Activated CD8-positive, alpha-beta memory T cell treated with anti-CD3 and anti-CD28 coated beads for 36 hours (primary cell): Measurements from ENCODE around the gene ZNF384. TPM values are rescaled to one million over a fixed set of nuclear protein-coding genes. Genes with fewer than 3 reads are reported as not detected.

ENCODE experiments used
- CTCF ChIA-PET: fragments of 350-600 bp; sonication (Branson Sonifier 250); formaldehyde crosslinking; loops from one replicate; lab custom pipeline; 2021; ENCODE audit warnings: antibody characterized with exemption; lab: Charles Lee
- POLR2A ChIA-PET: fragments of 350-600 bp; sonication (Branson Sonifier 250); formaldehyde crosslinking; loops from one replicate; lab custom pipeline; 2021; ENCODE audit warnings: antibody characterized with exemption; lab: Charles Lee
- total RNA-seq, 2 experiments: library from RNA; stranded (reverse); gene quantifications; one replicate each; pipeline ENCODE4 v1.2.3, GENCODE V29; 2021

Gene ZNF384
- total RNA-seq, 2 experiments from 2014 or later = 59.3 to 59.8 TPM

DNA sequence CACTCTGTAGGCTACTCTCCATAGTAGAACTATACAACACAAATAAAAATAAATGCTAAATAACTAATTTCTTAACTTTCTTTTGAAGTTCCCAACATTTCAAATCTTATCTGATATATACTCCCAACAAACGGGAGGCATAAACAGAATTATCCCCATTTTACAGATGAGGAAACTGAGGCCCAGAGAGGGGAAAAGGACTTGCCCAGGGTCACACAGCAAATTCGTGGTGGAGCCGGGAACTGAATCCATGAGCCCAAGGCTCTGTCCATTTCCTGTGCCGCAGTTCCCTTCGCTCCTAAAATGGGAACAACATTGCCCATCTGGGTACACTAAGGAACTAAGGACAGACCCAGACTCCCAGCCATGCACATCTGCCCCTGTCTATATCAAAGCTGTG, 12.2 kb downstream of the ZNF384 start:
- POLR2A ChIA-PET = no interaction called here
- CTCF ChIA-PET = no interaction called here

DNA sequence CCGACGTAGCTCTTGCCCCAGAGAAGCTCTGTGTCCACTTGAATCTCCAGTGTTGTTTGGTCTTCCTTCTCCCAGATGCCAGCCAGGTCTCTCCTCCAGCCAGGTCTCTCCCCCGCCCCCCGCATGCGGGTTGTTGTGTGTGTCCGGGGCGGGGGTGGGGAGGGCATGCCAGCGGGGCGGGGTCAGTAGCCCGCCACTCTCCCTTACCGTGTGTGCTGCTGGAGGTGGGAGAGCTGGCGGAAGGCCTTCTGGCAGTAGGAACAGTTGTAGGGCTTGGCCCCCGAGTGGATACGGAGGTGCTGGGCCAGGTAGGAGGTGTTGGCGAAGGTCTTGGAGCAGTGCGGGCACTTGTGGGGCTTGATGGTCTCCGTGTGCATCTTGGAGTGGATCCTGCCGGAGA, 17.0 kb downstream of the ZNF384 start:
- ChIA-PET POLR2A (no interaction called here), CTCF (interaction anchor here (1.2 kb wide), 1 partner anchor 9 kb away, joined by 3 read pairs; no protein-coding TSS in a partner anchor)

DNA sequence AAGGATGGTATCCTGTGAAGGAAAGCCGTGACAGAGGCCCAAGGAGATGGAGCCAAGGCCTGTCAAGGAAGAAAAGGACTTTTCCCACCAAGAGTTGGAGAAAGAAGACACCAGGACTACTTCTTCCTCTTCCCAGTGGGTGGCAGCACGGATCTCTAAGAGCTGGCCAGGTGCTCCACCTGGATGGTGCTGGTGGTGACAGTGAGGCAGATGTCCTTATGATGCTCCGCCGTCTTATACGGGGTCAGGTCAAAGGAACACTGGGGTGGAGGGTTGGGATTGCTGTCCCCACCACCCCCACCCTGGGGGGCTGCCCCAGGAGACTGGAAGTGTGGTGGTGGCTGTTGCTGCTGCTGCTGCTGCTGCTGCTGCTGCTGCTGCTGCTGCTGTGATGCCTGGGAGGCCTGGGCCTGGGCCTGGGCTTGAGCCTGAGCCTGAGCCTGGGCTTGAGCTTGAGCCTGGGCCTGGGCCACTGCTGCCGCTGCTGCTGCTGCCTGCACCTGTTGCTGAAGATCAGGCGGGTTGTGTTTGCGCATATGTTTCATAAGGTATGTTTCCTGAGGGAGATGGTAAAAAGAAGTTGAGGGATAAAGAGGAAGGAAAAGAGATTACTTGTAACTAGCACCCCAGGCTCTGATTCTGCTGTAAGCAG, 21.5 kb downstream of the ZNF384 start:
- CTCF ChIA-PET = interaction anchor here (0.9 to 1.4 kb wide), 2 partner anchors 14 to 52 kb away, joined by 3 to 5 read pairs; no protein-coding TSS in a partner anchor
- POLR2A ChIA-PET = no interaction called here

DNA sequence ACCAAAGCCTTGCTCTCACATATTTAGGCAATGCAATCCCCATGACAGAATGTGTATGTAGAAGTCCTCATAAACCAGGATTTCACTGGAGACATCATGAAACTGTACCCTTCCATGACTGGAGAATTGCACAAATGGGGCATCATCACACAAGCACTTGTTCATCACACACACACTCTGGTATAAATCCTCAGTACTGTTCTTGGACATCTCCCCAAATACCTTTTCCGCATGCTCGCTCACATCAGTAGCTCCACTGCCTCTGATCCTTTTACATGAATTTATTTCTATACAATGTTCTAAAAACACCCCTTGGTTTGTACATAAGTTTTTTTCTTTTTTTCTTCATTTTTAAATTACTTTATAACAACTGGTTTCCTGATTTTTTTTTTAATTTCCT, 23.0 kb downstream of the ZNF384 start:
- CTCF ChIA-PET = no interaction called here
- POLR2A ChIA-PET = no interaction called here

DNA sequence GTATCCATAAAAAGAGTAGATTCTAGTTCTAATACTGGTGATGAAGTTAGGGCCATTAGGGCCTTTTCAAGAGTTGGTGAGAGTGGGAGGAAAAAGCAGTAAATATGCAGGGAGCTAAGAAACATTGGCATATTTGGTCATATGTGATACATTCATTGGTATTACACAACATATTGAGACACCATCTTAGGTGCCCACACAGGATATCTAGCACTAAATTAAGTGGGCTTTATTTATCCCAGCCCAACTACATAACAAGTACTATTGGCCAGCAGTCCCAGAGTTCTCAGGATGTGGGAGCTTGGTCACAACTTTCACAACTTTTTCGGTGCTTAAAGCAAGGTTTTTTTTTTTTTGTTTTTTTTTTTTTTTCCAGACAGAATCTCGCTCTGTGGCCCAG, 24.3 kb downstream of the ZNF384 start:
- POLR2A ChIA-PET = interaction anchor here (0.5 to 1.5 kb wide), 6 partner anchors 16 to 106 kb away, joined by 3 to 10 read pairs (median 4); partner anchors contain the start of gene ZNF384
- CTCF ChIA-PET = interaction anchor here (1.0 to 1.6 kb wide), 3 partner anchors 20 to 35 kb away, joined by 3 to 5 read pairs (median 4); no protein-coding TSS in a partner anchor

DNA sequence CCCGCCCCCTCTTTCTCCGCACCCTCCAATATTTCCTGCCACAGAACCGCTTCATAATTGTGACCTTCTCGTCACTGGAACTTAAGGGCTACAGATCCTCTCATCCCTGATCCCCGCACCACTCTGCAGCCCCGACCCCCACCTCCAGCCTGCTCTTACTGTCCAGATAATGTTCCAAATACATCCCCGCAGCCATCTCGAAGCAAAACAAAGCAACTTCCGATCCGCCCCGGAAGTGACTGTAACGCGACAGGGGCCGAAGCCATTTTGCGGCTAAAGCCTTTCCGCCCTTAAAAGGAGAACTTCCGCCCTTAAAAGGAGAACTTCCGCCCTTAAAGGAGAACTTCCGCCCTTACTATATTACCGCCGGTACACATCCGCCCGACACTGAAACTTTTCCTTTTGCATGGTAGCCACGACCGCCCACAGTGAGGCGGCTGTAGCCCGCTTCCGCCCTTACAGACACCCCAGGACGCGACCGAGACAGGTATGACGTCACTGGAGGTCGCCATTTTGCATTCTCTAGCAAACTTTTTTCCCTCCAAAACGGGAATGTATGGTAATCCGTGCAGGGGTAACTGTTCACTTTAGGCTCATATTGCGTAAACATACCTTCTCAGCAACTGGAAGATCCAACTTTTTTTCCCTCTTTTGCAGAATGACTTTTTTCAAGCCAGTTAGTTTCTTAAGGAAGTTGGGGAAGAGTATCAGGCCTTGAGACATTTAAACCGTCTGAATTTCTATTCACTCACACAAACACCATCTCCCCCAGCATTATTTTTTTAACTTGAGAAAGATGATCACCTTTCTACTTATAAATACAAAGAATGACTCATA, 26.1 kb downstream of the ZNF384 start, which contains the start of gene ING4:
TSS of gene ING4 (minus strand) at position 214 of the 837 bp plus-strand sequence. CDS start at position 196, 18 bp downstream.
- POLR2A ChIA-PET = interaction anchor here (0.6 to 1.5 kb wide), 4 partner anchors 10 to 55 kb away, joined by 4 to 8 read pairs (median 4); partner anchors contain the start of gene ZNF384
- CTCF ChIA-PET = interaction anchor here (0.6 to 1.6 kb wide), 8 partner anchors 10 to 301 kb away, joined by 3 to 4 read pairs (median 4); partner anchors contain the start of gene COPS7A

DNA sequence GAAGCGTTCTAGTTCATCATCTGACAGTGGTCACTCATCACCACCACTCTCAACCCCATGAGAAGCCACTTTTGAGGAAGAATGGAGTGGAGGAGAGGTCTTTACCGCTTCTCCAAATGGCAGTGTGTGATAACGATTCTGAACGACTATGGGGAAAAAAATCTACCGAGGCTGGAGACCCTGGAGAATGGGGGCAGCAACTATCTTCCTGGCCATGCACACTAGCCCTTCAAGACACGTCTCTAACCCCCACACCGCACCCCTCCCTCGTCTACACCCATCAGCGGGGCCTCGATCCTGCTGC, 26.6 kb downstream of the ZNF384 start:
- POLR2A ChIA-PET = no interaction called here
- CTCF ChIA-PET = no interaction called here

DNA sequence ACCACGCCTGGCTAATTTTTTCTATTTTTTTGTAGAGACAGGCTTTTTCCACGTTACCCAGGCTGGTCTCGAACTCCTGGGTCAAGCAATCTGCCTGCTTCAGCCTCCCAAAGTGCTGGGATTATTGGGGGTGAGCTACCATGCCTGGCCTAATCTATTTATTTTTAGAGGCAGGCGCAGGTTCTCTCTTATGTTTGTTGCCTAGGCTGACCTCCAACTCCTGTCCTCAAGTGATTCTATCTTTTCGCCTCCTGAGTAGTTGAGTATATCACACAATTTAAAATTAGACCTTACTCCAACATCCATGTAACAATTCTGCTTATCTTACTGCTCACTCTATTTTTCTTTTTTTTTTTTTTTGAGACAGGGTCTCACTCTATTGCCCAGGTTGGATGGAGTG, 35.2 kb downstream of the ZNF384 start:
- CTCF ChIA-PET = no interaction called here
- POLR2A ChIA-PET = no interaction called here

DNA sequence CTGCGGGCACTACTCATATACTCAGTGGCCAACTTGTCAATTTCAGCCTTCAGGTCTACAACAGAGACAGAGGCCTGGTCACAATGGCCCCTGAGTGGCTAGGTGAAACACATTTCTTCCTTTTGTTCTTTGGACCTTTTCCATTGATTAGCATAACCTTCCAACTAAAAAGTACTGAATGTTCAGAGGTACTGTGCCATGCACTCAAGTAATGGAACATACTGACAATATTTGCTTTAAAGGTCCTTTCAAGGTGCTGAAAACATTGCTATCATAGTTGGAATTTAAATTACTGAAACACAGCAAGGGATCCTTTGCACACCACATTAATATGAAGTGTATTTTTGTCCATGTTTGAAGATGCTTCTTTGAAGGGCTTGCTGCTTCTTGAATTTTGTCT, 35.8 kb downstream of the ZNF384 start:
- POLR2A ChIA-PET = interaction anchor here (0.6 kb wide), 1 partner anchor 95 kb away, joined by 6 read pairs; no protein-coding TSS in a partner anchor
- CTCF ChIA-PET = no interaction called here

DNA sequence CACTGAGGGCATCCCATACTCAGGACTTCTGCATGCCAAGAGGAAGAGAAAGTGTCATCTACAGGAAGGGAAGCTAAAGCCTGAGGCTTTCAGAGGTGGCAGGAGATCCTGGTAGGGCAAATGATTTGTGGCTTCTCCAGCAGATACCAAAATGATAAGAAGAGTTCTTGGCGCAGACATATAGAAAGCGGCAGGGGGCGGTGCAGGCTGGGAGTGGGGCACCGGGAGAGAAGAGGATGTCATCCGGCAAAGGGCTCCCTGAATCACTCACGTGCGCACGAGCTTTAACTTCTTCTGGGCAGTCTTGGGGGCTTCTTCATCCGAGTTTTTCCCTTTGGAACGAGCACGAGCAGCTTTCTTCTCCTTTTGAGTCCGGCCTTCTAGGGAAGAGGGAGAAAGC, 36.8 kb downstream of the ZNF384 start:
- CTCF ChIA-PET = interaction anchor here (0.6 to 1.3 kb wide), 2 partner anchors 11 to 19 kb away, joined by 4 read pairs; no protein-coding TSS in a partner anchor
- POLR2A ChIA-PET = interaction anchor here (0.6 kb wide), 1 partner anchor 94 kb away, joined by 6 read pairs; no protein-coding TSS in a partner anchor

DNA sequence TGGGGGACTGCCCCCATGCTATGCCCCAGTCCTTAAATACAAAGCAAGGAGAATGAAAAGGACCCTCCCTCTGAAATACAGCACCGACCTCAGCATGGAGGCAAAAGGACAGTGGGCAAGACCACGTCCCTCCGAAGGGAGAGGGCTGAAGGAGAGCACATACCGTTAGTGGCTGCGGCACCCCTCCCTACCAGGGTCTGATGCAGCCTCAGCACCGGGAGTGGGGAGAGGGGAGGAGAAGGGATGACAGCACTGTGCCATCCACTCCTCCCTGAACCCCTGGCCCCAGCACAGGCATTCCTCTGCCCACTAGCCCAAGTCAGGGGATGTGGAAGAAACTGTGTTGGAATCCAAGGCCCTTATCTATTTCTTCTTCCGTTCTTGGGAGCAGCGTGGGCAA, 38.3 kb downstream of the ZNF384 start:
- ChIA-PET POLR2A (no interaction called here), CTCF (no interaction called here)

DNA sequence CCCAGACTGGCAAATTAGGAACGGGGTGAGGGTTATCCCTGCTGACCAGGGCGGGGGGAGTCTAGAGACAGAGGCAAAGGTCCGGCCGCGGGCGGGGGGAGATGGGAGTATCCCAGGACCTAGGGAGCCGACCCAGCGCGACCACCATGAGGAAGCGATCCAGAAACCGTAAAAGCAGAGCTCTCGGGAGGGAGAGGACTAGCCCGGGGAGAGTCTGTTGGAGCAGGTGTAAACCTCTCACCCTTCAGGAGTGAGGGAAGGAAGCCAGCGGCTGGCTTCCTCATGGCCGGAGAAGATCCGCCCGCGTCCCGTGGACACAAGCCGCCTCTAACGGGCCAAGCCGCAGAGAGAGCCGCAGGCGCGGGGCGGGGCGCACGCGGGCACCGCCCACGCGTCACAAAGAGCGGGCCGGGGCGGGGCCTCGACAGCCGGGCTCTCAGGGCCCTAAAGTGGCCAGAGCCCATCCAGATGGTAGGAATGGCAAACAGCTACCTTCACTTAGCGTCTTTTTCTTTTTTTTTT, 42.0 kb downstream of the ZNF384 start, which contains the start of gene ACRBP:
TSS of gene ACRBP (minus strand) at position 350 of the 522 bp plus-strand sequence. CDS start at position 284, 66 bp downstream.
- POLR2A ChIA-PET = no interaction called here

DNA sequence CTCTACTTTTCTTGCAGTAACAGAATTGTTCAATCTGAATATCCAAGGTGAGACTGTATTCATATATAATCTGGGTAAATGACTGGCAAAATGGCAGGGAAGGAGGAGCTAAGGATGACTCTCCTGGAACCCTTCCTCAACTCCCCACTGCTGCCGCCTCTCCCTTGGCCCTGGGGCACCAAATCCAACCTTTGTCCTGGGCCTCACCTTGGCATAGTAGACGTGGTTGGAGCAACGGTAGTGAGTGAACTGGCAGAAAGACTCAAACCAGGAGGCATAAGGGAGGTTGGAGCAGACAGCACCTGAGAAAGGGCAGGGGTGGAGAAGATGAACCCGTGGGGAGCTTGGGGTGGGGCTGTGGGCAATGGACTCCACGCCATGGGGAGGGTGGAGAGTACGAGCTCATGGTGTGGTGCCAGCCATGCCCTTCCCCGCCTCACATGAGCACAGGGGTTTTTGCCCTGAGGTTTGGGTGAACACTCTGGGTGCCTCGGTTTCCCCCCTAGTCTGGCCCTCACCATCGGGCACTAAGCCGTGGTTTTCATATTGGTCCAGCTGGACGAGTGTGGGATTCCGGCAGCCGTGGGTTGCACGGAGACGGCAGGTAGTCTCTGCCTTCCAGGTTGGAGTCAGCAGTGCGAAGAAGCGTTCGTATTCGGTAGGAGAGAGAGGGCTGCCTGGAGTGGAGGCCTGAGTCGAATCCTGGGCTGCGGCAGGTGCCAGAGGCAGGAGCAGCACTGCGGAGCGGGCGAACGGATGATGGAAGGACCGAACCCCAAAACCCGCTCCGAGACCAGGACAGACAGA, 42.7 kb downstream of the ZNF384 start:
- CTCF ChIA-PET = interaction anchor here (0.8 kb wide), 1 partner anchor 38 kb away, joined by 3 read pairs; no protein-coding TSS in a partner anchor
- POLR2A ChIA-PET = no interaction called here

More for the DNA sequence above, 42.0 kb downstream of the ZNF384 start, which contains the start of gene ACRBP:
- CTCF ChIA-PET = no interaction called here

DNA sequence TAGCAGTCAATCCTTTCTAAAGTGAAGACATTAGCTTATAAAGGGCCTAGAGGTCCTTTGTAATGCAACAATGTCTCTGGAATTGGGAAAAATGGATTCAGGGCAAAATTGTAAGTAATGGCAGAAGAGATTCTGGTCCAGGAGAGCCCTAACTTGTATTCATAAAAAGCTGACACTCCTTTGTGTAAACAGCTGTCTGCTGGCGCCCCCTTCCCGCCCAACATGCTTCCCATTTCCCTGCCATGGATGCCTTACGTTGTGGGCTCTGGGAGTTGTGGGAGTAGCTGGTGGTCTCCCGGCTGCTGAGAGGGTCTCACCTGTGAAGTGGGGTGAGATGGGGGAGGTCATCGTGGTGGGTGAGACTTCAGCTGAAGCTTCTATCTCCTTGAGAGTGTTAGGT, 44.3 kb downstream of the ZNF384 start:
- CTCF ChIA-PET = interaction anchor here (1.3 to 1.9 kb wide), 3 partner anchors 14 to 180 kb away, joined by 3 to 8 read pairs (median 4); no protein-coding TSS in a partner anchor
- POLR2A ChIA-PET = no interaction called here

DNA sequence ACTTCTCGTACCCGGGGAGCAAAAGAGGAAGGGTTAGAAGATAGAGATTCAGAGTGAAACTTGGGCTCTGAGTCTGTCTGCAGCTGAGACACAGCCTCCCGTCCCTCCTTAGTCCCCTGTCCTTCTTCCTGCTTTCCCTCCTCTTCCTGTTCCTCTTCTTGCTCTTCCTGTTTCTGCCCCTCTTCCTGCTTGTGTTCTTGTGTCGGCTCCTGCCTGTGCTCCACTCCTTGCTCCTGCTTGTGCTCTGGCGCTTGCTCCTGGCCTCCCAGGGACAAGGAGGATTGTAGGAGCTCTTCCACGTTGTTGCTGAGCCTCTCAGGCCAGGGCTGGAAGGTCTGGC, 44.9 kb downstream of the ZNF384 start:
- ChIA-PET CTCF (interaction anchor here (1.3 to 1.9 kb wide), 3 partner anchors 13 to 181 kb away, joined by 3 to 8 read pairs (median 4); no protein-coding TSS in a partner anchor), POLR2A (no interaction called here)

DNA sequence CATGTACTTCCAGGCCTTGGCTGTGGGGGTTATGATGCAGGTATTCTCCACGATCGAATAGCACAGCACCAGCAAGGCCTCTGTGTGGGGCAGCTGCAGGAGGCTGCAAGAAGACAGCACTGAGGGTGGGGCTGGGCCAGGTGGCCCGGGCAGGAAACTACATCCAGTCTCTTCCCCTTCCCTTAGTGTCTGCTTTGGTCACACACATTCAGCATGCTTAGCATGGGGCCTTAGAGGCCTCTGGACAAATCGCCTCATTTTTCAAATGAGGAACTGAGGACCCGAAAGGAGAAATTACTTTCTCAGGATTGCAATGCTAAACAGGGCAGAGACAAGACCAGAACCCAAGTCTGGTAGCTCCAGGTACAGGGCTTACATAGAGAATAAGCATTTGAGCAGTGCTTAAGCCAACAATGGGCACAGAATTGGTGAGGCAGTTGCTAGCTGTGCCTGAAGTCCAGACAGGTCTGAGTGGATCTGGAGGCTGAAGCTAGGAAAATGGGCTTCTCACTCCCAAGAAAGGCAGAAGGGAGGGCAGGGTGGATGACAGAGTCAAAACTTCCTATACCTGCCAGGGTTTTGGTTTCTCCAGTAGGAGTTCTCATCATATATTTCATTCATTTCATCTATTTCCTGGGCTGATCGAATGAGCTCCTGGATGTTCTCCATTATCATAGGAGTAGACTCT, 45.5 kb downstream of the ZNF384 start:
- ChIA-PET POLR2A (interaction anchor here (0.6 to 1.0 kb wide), 2 partner anchors 18 to 39 kb away, joined by 4 to 12 read pairs; no protein-coding TSS in a partner anchor), CTCF (interaction anchor here (1.3 to 1.9 kb wide), 3 partner anchors 12 to 182 kb away, joined by 3 to 8 read pairs (median 4); no protein-coding TSS in a partner anchor)

DNA sequence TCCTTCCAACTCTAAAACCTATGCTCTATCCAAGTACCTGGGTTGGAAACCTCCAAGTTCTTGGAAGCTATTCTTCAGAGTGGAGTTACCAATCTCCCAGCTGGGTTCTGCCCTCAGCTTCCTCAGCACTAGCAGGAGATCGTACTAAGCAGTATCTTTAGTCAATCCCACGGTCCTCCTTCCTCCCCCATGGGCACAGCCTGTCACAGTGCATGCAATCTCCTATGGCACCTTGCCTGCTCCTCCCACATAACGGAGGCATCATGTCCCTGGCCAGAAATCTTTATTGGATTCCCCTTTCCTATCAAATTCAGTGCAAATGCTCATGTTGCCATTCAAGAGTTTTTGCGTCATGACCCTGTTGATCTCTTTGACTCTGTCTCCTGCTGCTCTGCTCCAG, 48.0 kb downstream of the ZNF384 start:
- ChIA-PET POLR2A (no interaction called here), CTCF (interaction anchor here (0.6 kb wide), 1 partner anchor 1346 kb away, joined by 3 read pairs; no protein-coding TSS in a partner anchor)

DNA sequence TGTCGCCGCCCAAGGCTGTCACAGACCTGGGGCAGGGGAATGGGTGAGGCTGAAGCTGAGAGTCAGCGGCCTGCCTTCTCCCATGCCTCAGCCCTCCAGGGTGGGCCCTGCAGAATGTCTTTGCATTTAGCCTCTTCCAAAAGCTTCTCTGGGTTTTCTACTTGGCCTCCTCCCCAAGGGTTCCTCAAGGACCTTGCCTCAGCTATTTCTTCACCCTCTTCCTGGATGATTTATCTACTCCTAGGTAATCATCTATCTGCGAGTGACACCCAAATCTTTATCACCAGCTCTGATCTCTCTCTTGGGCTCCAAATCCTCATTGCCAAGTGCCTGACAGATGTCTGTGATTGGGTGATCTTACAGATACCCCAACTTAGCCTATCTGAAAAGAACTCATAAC, 48.7 kb downstream of the ZNF384 start:
- ChIA-PET CTCF (interaction anchor here (0.6 kb wide), 1 partner anchor 1346 kb away, joined by 3 read pairs; no protein-coding TSS in a partner anchor), POLR2A (no interaction called here)
